WTC11 (cell line): Measurements from ENCODE around the gene MGAM2. TPM values are rescaled to one million over a fixed set of nuclear protein-coding genes. Genes with fewer than 3 reads are reported as not detected.

Source experiments
- ATAC-seq: fragments of 200-7000 bp; cut with Tn5 transposase; 2 replicates; pipeline ENCODE4 v1.10.0; 2021; ENCODE audit warnings: mild to moderate bottlenecking, moderate library complexity
- CTCF ChIA-PET: fragments of 300-600 bp; sonication (Branson Sonifier 250); formaldehyde crosslinking; loops from one replicate; lab custom pipeline; 2021; ENCODE audit warnings: antibody characterized with exemption; lab: Charles Lee
- POLR2A ChIA-PET: fragments of 350-600 bp; sonication (Branson Sonifier 250); formaldehyde crosslinking; loops from one replicate; lab custom pipeline; 2021; ENCODE audit warnings: antibody characterized with exemption; lab: Charles Lee
- DNase-seq: peaks from one replicate; pipeline ENCODE4 v3.0.0; 2021; ENCODE audit warnings: low spot score
- H3K27ac Mint-ChIP-seq: 2 replicates; pipeline ENCODE4 v1.8.0; 2021; ENCODE audit warnings: mixed read lengths
- H3K27me3 Mint-ChIP-seq: 2 replicates; pipeline ENCODE4 v1.8.0; 2021; ENCODE audit warnings: low read depth, mild to moderate bottlenecking, moderate library complexity, mixed read lengths
- H3K36me3 Mint-ChIP-seq: 2 replicates; pipeline ENCODE4 v1.8.0; 2021; ENCODE audit warnings: mixed read lengths
- H3K4me1 Mint-ChIP-seq: 2 replicates; pipeline ENCODE4 v1.8.0; 2022; ENCODE audit warnings: mixed read lengths
- H3K4me3 Mint-ChIP-seq: 2 replicates; pipeline ENCODE4 v1.8.0; 2021; ENCODE audit warnings: mild to moderate bottlenecking, moderate library complexity, mixed read lengths
- H3K9me3 Mint-ChIP-seq: 2 replicates; pipeline ENCODE4 v1.8.0; 2021; ENCODE audit warnings: mixed read lengths
- CBFB ChIP-seq: sonication (generic); formaldehyde crosslinking; IDR thresholded peaks from 2 replicates; pipeline ENCODE4 v1.8.1; 2022; ENCODE audit warnings: mild to moderate bottlenecking, low read depth, missing genetic modification reagents
- CDX4 ChIP-seq: fragments of 250-450 bp; sonication (Bioruptor Pico); IDR thresholded peaks from 2 replicates; pipeline ENCODE4 v1.9.0; 2021; ENCODE audit warnings: moderate library complexity, mild to moderate bottlenecking, inconsistent platforms, borderline replicate concordance
- EMX1 ChIP-seq: fragments of 250-450 bp; sonication (Bioruptor Pico); IDR thresholded peaks from 2 replicates; pipeline ENCODE4 v1.8.0; 2021; ENCODE audit warnings: mild to moderate bottlenecking
- ERG ChIP-seq: fragments of 250-450 bp; sonication (Bioruptor Pico); IDR thresholded peaks from 2 replicates; pipeline ENCODE4 v1.8.0; 2021; ENCODE audit warnings: mild to moderate bottlenecking
- ESRRA ChIP-seq: sonication (generic); formaldehyde crosslinking; IDR thresholded peaks from 2 replicates; pipeline ENCODE4 v1.8.1; 2022; ENCODE audit warnings: mild to moderate bottlenecking, missing genetic modification reagents, borderline replicate concordance
- ETV6 ChIP-seq: sonication (generic); formaldehyde crosslinking; IDR thresholded peaks from 2 replicates; pipeline ENCODE4 v1.8.1; 2022; ENCODE audit warnings: mild to moderate bottlenecking, missing genetic modification reagents
- MYBL2 ChIP-seq: sonication (generic); formaldehyde crosslinking; IDR thresholded peaks from 2 replicates; pipeline ENCODE4 v1.8.1; 2023; ENCODE audit warnings: mild to moderate bottlenecking, moderate library complexity, missing genetic modification reagents
- NFATC4 ChIP-seq: fragments of 250-450 bp; sonication (Bioruptor Pico); IDR thresholded peaks from 2 replicates; pipeline ENCODE4 v1.9.0; 2021; ENCODE audit warnings: mild to moderate bottlenecking
- OVOL2 ChIP-seq: fragments of 250-450 bp; sonication (Bioruptor Pico); IDR thresholded peaks from 2 replicates; pipeline ENCODE4 v1.9.0; 2021; ENCODE audit warnings: mild to moderate bottlenecking, borderline replicate concordance
- PRDM15 ChIP-seq: sonication (generic); formaldehyde crosslinking; IDR thresholded peaks from 2 replicates; pipeline ENCODE4 v1.8.0; 2022; ENCODE audit warnings: missing genetic modification reagents
- RELA ChIP-seq: sonication (generic); formaldehyde crosslinking; IDR thresholded peaks from 2 replicates; pipeline ENCODE4 v1.8.1; 2022; ENCODE audit warnings: missing genetic modification reagents, mild to moderate bottlenecking, borderline replicate concordance
- STAT6 ChIP-seq: sonication (generic); formaldehyde crosslinking; conservative IDR thresholded peaks from 2 replicates; pipeline ENCODE4 v1.8.1; 2023; ENCODE audit warnings: mild to moderate bottlenecking, low read depth, missing genetic modification reagents, moderate library complexity
- TEAD4 ChIP-seq: sonication (generic); formaldehyde crosslinking; IDR thresholded peaks from 2 replicates; pipeline ENCODE4 v1.8.0; 2022; ENCODE audit warnings: mild to moderate bottlenecking, missing genetic modification reagents
- TP53 ChIP-seq: sonication (generic); formaldehyde crosslinking; IDR thresholded peaks from 2 replicates; pipeline ENCODE4 v1.8.1; 2023; ENCODE audit warnings: mild to moderate bottlenecking, missing genetic modification reagents
- USF1 ChIP-seq: sonication (generic); formaldehyde crosslinking; IDR thresholded peaks from 2 replicates; pipeline ENCODE4 v1.8.0; 2022; ENCODE audit warnings: mild to moderate bottlenecking, missing genetic modification reagents
- ZNF219 ChIP-seq: sonication (generic); formaldehyde crosslinking; IDR thresholded peaks from 2 replicates; pipeline ENCODE4 v1.8.0; 2023; ENCODE audit warnings: missing genetic modification reagents, mild to moderate bottlenecking, borderline replicate concordance
- ZNF232 ChIP-seq: sonication (generic); formaldehyde crosslinking; IDR thresholded peaks from 2 replicates; pipeline ENCODE4 v1.8.0; 2022; ENCODE audit warnings: mild to moderate bottlenecking, missing genetic modification reagents
- ZNF416 ChIP-seq: fragments of 250-450 bp; sonication (Bioruptor Pico); IDR thresholded peaks from 2 replicates; pipeline ENCODE4 v1.9.0; 2021; ENCODE audit warnings: mild to moderate bottlenecking, inconsistent platforms
- ZSCAN18 ChIP-seq: fragments of 250-450 bp; sonication (Bioruptor Pico); IDR thresholded peaks from 2 replicates; pipeline ENCODE4 v2.1.2; 2022; ENCODE audit warnings: mild to moderate bottlenecking, moderate library complexity
- total RNA-seq: library from RNA; stranded (reverse); gene quantifications from 3 replicates; pipeline ENCODE4 v1.2.3, GENCODE V29; 2021

The MGAM2 gene
- total RNA-seq, 1 experiment from 2014 or later: not detected

GRCh38 chr7:142097571-142097970 is 13.9 kb upstream of the MGAM2 start:
- no peak overlapping the region for H3K4me3 Mint-ChIP-seq
- no peak for TF ChIP-seq ZSCAN18 (CRISPR knock-in tag)
- no peak for TF ChIP-seq ERG (CRISPR knock-in tag)
- TF ChIP-seq NFATC4 (CRISPR knock-in tag): no peak
- no peak for TF ChIP-seq CBFB (CRISPR knock-in tag)
- no peak for TF ChIP-seq ZNF219 (CRISPR knock-in tag)
- no peak for TF ChIP-seq ZNF232
- no peak for TF ChIP-seq PRDM15 (CRISPR knock-in tag)
- TF ChIP-seq OVOL2 (CRISPR knock-in tag): no peak
- no peak for TF ChIP-seq MYBL2 (CRISPR knock-in tag)
- no peak for TF ChIP-seq ETV6 (CRISPR knock-in tag)
- no peak for TF ChIP-seq USF1 (CRISPR knock-in tag)
- TF ChIP-seq STAT6 (CRISPR knock-in tag): no peak
- TF ChIP-seq ESRRA: no peak
- TF ChIP-seq EMX1 (CRISPR knock-in tag): no peak
- no peak for TF ChIP-seq CDX4 (CRISPR knock-in tag)
- TF ChIP-seq RELA (CRISPR knock-in tag): no peak
- TF ChIP-seq TP53: no peak
- no peak for TF ChIP-seq TEAD4 (CRISPR knock-in tag)
- no peak for TF ChIP-seq ZNF416 (CRISPR knock-in tag)
- TF ChIP-seq, all 79 proteins: peak for 0
- no peaks in the 10 kb centered on the region for H3K27me3 Mint-ChIP-seq
- no peaks in the 10 kb centered on the region for H3K4me1 Mint-ChIP-seq
- ATAC-seq (no peak), DNase-seq (no peak)
- H3K36me3 Mint-ChIP-seq: no peaks in the 10 kb centered on the region
- H3K9me3 Mint-ChIP-seq: no peaks in the 10 kb centered on the region
- ChIA-PET CTCF (no interaction called here), POLR2A (no interaction called here)
- H3K27ac Mint-ChIP-seq: no peak overlapping the region
